GM23248 (cell line): Measurements from ENCODE around the gene SMOC2.

Source experiments
- EZH2 ChIP-seq: fragments of 200-600 bp; sonication (generic); IDR thresholded peaks from 2 replicates; pipeline ENCODE4 v1.6.1; 2018; ENCODE audit warnings: antibody characterized with exemption, mild to moderate bottlenecking; ENCODE audit not compliant: insufficient read depth, poor library complexity, severe bottlenecking
- EZH2phosphoT487 ChIP-seq: fragments of 200-600 bp; sonication (generic); IDR thresholded peaks from 2 replicates; pipeline ENCODE4 v1.6.1; 2018; ENCODE audit warnings: antibody characterized with exemption, moderate library complexity, mild to moderate bottlenecking, low read depth; ENCODE audit not compliant: insufficient read depth

DNA sequence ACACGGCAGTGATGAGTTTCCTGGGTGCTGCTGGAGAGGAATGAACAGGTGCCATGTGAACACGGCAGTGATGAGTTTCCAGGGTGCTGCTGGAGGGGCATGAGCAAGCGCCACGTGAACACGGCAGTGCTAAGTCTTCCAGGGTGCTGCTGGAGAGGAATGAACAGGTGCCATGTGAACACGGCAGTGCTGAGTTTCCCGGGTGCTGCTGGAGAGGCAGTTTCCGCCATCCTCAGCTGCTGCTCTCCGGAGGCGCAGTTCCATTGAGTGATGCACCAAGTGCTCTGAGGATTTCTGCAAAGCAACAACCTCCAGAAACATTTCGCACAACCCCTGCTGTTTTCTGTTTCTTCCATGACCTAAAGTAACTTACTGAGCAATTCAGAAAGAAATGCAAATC lies 155.4 kb downstream of the SMOC2 start:
- TF ChIP-seq EZH2, result no peak
- no peak for TF ChIP-seq EZH2phosphoT487
